Astrocyte of the spinal cord (primary cell): Measurements from ENCODE around the gene SNTG2.
"Not testable (repeated sequence)": the region's sequence is repeated elsewhere in the genome, so short reads cannot be mapped to it uniquely, and the experiment has no call there.

Experiments used
- DNase-seq: peaks from one replicate; pipeline ENCODE4 v3.0.0; 2011; ENCODE audit warnings: low read depth, low spot score
- H3K4me3 ChIP-seq: 2 replicates; pipeline ENCODE4 v1.5.1; 2011; ENCODE audit warnings: low read depth, mild to moderate bottlenecking, low read length, moderate library complexity
- in situ Hi-C: cut with HindIII; loops from 2 replicates; pipeline ENCODE4 v1.10.0; 2017; ENCODE audit warnings: low sequenced_read_pairs
- TF ChIP-seq, protein P1 (sequence below): IDR thresholded peaks from 2 replicates; pipeline ENCODE4 v1.5.1; 2012; ENCODE audit warnings: low read depth, mild to moderate bottlenecking, low read length, inconsistent platforms

The SNTG2 gene

GRCh38 chr2:1101011-1101782 is 150.5 kb downstream of the SNTG2 start:
- TF ChIP-seq, protein P1, sequence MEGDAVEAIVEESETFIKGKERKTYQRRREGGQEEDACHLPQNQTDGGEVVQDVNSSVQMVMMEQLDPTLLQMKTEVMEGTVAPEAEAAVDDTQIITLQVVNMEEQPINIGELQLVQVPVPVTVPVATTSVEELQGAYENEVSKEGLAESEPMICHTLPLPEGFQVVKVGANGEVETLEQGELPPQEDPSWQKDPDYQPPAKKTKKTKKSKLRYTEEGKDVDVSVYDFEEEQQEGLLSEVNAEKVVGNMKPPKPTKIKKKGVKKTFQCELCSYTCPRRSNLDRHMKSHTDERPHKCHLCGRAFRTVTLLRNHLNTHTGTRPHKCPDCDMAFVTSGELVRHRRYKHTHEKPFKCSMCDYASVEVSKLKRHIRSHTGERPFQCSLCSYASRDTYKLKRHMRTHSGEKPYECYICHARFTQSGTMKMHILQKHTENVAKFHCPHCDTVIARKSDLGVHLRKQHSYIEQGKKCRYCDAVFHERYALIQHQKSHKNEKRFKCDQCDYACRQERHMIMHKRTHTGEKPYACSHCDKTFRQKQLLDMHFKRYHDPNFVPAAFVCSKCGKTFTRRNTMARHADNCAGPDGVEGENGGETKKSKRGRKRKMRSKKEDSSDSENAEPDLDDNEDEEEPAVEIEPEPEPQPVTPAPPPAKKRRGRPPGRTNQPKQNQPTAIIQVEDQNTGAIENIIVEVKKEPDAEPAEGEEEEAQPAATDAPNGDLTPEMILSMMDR, result no peak
- DNase-seq, result no peak
- in situ Hi-C loops, result no loop called here
- no peak overlapping the region for H3K4me3 ChIP-seq

- in situ Hi-C loops, result no loop called here
- no peak for DNase-seq
- TF ChIP-seq, protein P1, result no peak
- H3K4me3 ChIP-seq, result no peak overlapping the region
Observed at GRCh38 chr2:1101982-1102590, 151.4 kb downstream of the SNTG2 start.

DNA sequence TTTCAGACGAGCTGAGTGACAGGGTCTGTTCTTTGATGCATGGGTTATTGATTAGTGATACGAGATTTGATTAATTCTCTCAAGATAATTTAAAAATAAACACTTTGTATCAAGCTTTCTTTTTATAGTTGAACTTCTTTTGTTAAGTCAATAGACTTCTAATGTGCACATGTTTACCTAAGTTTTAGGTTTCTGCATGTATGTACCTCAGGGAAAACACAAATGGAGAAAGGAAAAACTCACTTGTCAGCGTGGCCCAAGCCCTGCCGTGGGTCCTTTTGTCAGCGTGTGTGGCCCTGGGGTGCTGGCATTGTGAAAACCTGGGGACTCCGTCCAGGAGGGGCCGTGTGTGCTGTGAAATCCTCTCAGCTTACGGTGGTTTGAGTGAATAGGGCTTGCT is 153.7 kb downstream of the SNTG2 start:
- TF ChIP-seq, protein P1, result no peak
- in situ Hi-C loops, result no loop called here
- H3K4me3 ChIP-seq, result no peak overlapping the region
- DNase-seq, result no peak

GRCh38 chr2:1106344-1106743 is 155.7 kb downstream of the SNTG2 start:
- DNase-seq, H3K4me3 ChIP-seq, in situ Hi-C loops: not testable (repeated sequence)

- TF ChIP-seq, protein P1, result no peak
- no peak for DNase-seq
- no peak overlapping the region for H3K4me3 ChIP-seq
- in situ Hi-C loops, result no loop called here
Observed at GRCh38 chr2:1115843-1116539, 165.3 kb downstream of the SNTG2 start.

DNA sequence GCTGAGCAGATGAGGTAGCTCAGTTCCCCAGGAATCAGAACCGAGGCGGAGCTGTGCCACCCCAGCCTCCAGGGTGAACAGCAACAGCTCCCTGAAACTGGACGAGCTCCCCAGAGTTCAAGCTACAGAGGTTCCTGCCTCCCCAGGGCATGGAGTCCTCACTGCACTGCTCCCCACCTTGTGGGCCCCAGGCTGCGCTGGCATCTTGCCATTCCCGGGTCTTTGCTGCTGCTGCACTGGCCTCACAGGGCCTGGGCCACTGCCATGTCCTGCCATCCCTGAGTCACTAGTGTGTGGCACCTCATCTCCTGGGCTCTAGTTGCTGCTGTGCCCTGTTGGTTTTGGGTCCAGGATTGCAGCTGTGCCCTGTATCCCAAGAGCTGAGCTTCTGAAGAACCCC is 166.9 kb downstream of the SNTG2 start:
- TF ChIP-seq, protein P1, result no peak
- no peak for DNase-seq
- in situ Hi-C loops, result no loop called here
- H3K4me3 ChIP-seq, result no peak overlapping the region

DNA sequence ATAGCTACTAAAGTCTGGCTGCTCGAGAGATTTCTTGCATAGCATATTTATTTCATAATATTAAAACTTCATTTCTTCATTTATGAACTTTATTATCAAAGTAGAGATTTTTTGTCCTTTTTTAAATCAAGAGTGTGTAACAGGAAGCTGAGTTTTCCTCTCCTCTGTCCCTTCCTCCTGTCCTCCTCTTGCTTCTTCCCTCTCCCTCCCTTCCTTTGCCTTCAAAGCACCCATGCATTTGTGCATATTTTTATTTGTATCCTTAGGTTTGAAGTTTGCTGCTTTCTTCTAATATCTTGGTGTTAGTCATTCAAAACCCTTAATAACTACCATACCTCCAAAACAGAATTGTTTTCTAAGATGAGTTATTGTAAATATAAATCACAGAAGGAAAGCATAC is 174.6 kb downstream of the SNTG2 start:
- no peak for DNase-seq
- in situ Hi-C loops, result no loop called here
- TF ChIP-seq, protein P1, result no peak
- no peak overlapping the region for H3K4me3 ChIP-seq
